ENCODE data around the gene SUCLA2. TPM values are rescaled to one million over a fixed set of nuclear protein-coding genes. Genes with fewer than 3 reads are reported as not detected.

The SUCLA2 gene
- total RNA-seq, 1 donor from 2014 or later = 160 TPM

GRCh38 chr13:47896111-47896510 lies 105.0 kb downstream of the SUCLA2 start:
- TF ChIP-seq, protein P1, sequence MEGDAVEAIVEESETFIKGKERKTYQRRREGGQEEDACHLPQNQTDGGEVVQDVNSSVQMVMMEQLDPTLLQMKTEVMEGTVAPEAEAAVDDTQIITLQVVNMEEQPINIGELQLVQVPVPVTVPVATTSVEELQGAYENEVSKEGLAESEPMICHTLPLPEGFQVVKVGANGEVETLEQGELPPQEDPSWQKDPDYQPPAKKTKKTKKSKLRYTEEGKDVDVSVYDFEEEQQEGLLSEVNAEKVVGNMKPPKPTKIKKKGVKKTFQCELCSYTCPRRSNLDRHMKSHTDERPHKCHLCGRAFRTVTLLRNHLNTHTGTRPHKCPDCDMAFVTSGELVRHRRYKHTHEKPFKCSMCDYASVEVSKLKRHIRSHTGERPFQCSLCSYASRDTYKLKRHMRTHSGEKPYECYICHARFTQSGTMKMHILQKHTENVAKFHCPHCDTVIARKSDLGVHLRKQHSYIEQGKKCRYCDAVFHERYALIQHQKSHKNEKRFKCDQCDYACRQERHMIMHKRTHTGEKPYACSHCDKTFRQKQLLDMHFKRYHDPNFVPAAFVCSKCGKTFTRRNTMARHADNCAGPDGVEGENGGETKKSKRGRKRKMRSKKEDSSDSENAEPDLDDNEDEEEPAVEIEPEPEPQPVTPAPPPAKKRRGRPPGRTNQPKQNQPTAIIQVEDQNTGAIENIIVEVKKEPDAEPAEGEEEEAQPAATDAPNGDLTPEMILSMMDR (IDR thresholded peaks at IDR 0.05; ENCODE audit: borderline replicate concordance) = no peak
- peaks cover 3% of the 10 kb centered on the region for H3K9me3 ChIP-seq (replicated peaks)
- H3K27ac ChIP-seq (replicated peaks) = no peak overlapping the region
- no peaks in the 10 kb centered on the region for H3K4me1 ChIP-seq
- H3K36me3 ChIP-seq = peaks cover 6% of the 10 kb centered on the region
- intact Hi-C loops (cut with micrococcal nuclease) = no loop called here
- H3K27me3 ChIP-seq (ENCODE audit: low read depth) = no peaks in the 10 kb centered on the region
- DNase-seq = no peak
- no peak overlapping the region for H3K4me3 ChIP-seq

GRCh38 chr13:47893527-47893926 lies 107.5 kb downstream of the SUCLA2 start:
- intact Hi-C loops (cut with micrococcal nuclease) = no loop called here
- Histone ChIP-seq H3K9me3 (replicated peaks) (no peaks in the 10 kb centered on the region), H3K27me3 (ENCODE audit: low read depth) (no peaks in the 10 kb centered on the region), H3K27ac (replicated peaks) (no peak overlapping the region), H3K4me1 (no peaks in the 10 kb centered on the region), H3K36me3 (peaks cover 6% of the 10 kb centered on the region), H3K4me3 (no peak overlapping the region)
- DNase-seq = no peak
- TF ChIP-seq, protein P1 (IDR thresholded peaks at IDR 0.05; ENCODE audit: borderline replicate concordance) = no peak

Other genes with a start within 250 kb of the SUCLA2 start
- gene NUDT15, start 36.5 kb upstream of the SUCLA2 start, total RNA-seq = 13.2 TPM
- 39.4 TPM for gene MED4, start 93.8 kb upstream of the SUCLA2 start, total RNA-seq
- gene ITM2B, start 231.9 kb upstream of the SUCLA2 start, total RNA-seq = 533 TPM

Measured in left ventricle myocardium inferior (tissue), 1 donor.